Measurements from ENCODE around the gene ASB2. TPM values are rescaled to one million over a fixed set of nuclear protein-coding genes. Genes with fewer than 3 reads are reported as not detected.

Gene ASB2
- total RNA-seq, 1 donor from 2014 or later = 58.6 TPM

DNA sequence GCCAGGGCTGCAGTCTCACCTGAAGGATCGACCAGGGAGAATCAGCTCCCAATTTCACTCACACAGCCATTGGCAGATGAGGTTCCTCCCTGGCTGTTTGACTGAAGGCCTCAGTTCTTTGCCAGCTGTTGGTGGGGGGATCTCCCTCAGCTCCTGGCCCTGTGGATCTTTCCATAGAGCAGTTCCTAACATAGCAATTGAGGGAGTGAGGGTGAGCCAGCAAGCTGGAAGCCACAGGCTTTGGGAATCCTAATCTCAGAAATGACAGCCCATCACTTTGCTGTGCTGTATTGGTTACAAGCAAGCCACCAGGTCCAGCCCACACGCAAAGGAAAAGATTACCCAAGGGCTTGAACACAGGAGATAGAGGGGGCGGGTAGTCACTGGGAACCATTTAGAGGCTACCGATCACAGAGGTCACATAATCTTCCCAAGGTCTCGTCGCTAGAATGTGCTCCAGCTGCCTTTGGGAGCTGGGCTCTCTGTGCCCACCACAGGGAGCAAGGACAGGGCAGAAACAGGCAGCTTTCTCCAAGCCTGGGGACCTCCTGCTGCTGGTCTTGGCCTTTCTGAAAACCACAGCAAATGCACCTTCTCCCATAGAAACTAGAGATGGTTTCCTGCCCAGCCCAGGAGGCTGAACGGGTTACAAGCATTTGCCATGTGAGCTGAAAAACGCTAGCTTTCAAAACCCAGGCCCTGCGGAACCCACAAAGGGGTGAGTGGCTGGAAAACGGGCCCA, 45.2 kb upstream of the ASB2 start:
- Histone ChIP-seq H3K27ac (no peak overlapping the region), H3K9me3 (no peaks in the 10 kb centered on the region), H3K4me1 (peaks cover 0 to under 1% of the 10 kb centered on the region in 2 donors), H3K36me3 (no peaks in the 10 kb centered on the region), H3K4me3 (no peak overlapping the region), H3K27me3 (no peaks in the 10 kb centered on the region)
- DNase-seq (ENCODE audit: low spot score in 2 of 2) = no peak
- intact Hi-C loops (cut with DNase I) = loop anchor here (10.0 kb wide), 1 partner anchor 247 kb away; no protein-coding TSS in a partner anchor
- TF ChIP-seq, protein P1, sequence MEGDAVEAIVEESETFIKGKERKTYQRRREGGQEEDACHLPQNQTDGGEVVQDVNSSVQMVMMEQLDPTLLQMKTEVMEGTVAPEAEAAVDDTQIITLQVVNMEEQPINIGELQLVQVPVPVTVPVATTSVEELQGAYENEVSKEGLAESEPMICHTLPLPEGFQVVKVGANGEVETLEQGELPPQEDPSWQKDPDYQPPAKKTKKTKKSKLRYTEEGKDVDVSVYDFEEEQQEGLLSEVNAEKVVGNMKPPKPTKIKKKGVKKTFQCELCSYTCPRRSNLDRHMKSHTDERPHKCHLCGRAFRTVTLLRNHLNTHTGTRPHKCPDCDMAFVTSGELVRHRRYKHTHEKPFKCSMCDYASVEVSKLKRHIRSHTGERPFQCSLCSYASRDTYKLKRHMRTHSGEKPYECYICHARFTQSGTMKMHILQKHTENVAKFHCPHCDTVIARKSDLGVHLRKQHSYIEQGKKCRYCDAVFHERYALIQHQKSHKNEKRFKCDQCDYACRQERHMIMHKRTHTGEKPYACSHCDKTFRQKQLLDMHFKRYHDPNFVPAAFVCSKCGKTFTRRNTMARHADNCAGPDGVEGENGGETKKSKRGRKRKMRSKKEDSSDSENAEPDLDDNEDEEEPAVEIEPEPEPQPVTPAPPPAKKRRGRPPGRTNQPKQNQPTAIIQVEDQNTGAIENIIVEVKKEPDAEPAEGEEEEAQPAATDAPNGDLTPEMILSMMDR (IDR thresholded peaks at IDR 0.05) = no peak

DNA sequence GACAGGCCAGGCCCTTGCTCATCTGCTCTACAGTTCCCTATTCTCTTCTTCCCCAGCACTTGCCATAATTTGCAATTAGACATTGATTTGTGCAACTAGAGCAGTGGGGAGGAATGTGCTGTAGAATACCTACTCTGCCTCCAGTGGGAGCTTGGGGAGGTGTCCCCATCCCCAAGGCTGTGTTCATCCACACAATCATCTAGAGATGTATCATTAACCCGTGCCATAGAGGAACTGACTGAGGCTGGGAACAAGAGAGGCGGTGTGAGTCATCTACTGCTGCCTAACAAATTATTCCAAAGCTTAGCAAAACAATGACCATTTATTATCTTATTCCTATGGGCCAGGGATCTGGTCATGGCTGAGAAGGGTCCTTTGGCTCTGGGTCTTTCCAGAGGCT, 44.6 kb upstream of the ASB2 start:
- no peak for DNase-seq (ENCODE audit: low spot score in 2 of 2)
- intact Hi-C loops (cut with DNase I) = loop anchor here (10.0 kb wide), 1 partner anchor 246 kb away; no protein-coding TSS in a partner anchor
- H3K4me1 ChIP-seq = no peaks in the 10 kb centered on the region
- no peaks in the 10 kb centered on the region for H3K36me3 ChIP-seq
- TF ChIP-seq, protein P1 (IDR thresholded peaks at IDR 0.05) = no peak
- H3K27ac ChIP-seq = no peak overlapping the region
- no peak overlapping the region for H3K4me3 ChIP-seq
- H3K27me3 ChIP-seq = no peaks in the 10 kb centered on the region
- H3K9me3 ChIP-seq = no peaks in the 10 kb centered on the region

DNA sequence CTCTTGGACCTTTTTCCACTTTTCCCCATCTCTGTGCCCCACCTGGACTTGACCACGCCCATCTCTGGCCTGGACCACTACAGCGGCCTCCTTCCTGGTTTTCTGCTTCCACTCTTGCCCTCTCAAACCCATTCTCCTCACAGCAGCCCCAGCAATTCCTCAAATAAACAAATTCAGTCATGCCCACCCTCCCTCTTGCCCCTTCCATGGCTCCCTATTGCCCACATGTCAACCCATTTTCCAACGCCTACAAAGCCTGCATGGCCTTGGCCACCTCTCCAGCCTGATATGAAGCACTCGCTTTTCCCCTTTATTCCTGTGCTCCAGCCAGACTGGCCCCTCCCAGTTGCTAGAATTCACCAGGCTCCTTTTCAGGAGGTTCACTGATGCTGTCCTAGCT, 43.9 kb upstream of the ASB2 start:
- no peaks in the 10 kb centered on the region for H3K4me1 ChIP-seq
- no peak overlapping the region for H3K4me3 ChIP-seq
- no peaks in the 10 kb centered on the region for H3K36me3 ChIP-seq
- H3K27me3 ChIP-seq = no peaks in the 10 kb centered on the region
- no peaks in the 10 kb centered on the region for H3K9me3 ChIP-seq
- no peak overlapping the region for H3K27ac ChIP-seq
- TF ChIP-seq, protein P1 (IDR thresholded peaks at IDR 0.05) = no peak
- intact Hi-C loops (cut with DNase I) = loop anchor here (10.0 kb wide), 1 partner anchor 245 kb away; no protein-coding TSS in a partner anchor
- DNase-seq (ENCODE audit: low spot score in 2 of 2) = no peak

DNA sequence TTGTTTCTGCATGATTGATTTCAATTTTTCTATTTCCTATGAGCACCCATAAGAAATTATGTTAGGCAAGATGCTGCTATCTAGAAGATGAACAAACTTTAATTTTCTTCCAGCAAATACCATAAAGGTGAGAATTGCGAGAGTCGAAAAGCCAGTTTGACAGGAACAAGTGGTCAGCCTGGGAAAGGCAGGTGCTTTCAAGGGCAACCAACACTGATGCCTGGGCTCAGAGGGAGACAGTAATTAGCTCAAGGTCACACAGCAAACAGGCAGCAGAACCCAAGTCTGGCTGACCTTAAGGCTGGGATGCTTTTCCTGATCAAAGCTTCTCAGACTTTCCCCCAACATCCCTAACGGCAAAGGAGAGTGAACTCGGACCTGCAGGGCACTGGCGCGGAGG, 43.0 kb upstream of the ASB2 start:
- intact Hi-C loops (cut with DNase I) = no loop called here
- H3K27ac ChIP-seq = no peak overlapping the region
- no peak for DNase-seq (ENCODE audit: low spot score in 2 of 2)
- no peaks in the 10 kb centered on the region for H3K36me3 ChIP-seq
- H3K4me1 ChIP-seq = no peaks in the 10 kb centered on the region
- no peaks in the 10 kb centered on the region for H3K27me3 ChIP-seq
- TF ChIP-seq, protein P1 (IDR thresholded peaks at IDR 0.05) = no peak
- no peak overlapping the region for H3K4me3 ChIP-seq
- no peaks in the 10 kb centered on the region for H3K9me3 ChIP-seq

DNA sequence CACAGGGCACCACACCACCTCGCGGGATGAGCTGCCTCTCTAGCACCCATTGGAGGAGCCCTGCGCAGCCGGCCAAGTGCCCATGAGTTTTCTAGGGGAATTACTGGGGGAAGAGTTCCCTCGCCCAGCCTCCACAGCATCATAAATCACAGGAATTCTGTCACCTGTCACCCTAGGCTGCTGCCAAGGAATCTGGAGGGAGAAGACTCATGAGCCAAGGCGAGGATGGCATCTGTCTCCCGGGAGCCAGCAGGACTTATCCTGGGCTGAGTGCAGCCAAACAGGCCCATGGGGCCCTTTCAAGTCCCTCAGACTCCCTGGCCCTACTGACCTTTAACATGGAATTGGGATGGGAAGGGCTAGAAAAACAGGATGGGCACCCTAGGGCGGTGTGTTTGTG, 41.9 kb upstream of the ASB2 start:
- Histone ChIP-seq H3K9me3 (no peaks in the 10 kb centered on the region), H3K36me3 (no peaks in the 10 kb centered on the region), H3K27me3 (no peaks in the 10 kb centered on the region), H3K4me3 (no peak overlapping the region), H3K4me1 (no peaks in the 10 kb centered on the region), H3K27ac (no peak overlapping the region)
- TF ChIP-seq, protein P1 (IDR thresholded peaks at IDR 0.05) = no peak
- intact Hi-C loops (cut with DNase I) = no loop called here
- DNase-seq (ENCODE audit: low spot score in 2 of 2) = no peak

Measured in ascending aorta (tissue), 2 donors.